ENCODE measurements around the gene MEI1.

- no peak for TF ChIP-seq NR2C2 (CRISPR knock-in tag; IDR thresholded peaks at IDR 0.05)
- no peak for TF ChIP-seq USF2 (CRISPR knock-in tag; IDR thresholded peaks at IDR 0.05)
- TF ChIP-seq CTCF (IDR thresholded peaks at IDR 0.05): no peak
- no peak for TF ChIP-seq CREB1 (CRISPR knock-in tag; IDR thresholded peaks at IDR 0.05)
- no peak for TF ChIP-seq STAT6 (CRISPR knock-in tag; conservative IDR thresholded peaks at IDR 0.05; ENCODE audit: low read depth)
- no peak for TF ChIP-seq ESRRA (CRISPR knock-in tag; IDR thresholded peaks at IDR 0.05; ENCODE audit: borderline replicate concordance)
- no peak for TF ChIP-seq ATF2 (CRISPR knock-in tag; IDR thresholded peaks at IDR 0.05; ENCODE audit: borderline replicate concordance, low read depth)
- no peak for TF ChIP-seq ETV6 (CRISPR knock-in tag; IDR thresholded peaks at IDR 0.05)
These were observed 121.1 kb downstream of the MEI1 start for GRCh38 chr22:41820447-41820846.

Measured in WTC11 (cell line).